H9 (cell line): Measurements from ENCODE around the gene RAPGEF6. TPM values are rescaled to one million over a fixed set of nuclear protein-coding genes. Genes with fewer than 3 reads are reported as not detected.

Experiments used
- DNase-seq: peaks from one replicate; pipeline ENCODE4 v3.0.0-alpha.2; 2017
- H2AFZ ChIP-seq: one replicate; pipeline ENCODE4 v1.6.1; 2013; ENCODE audit warnings: mild to moderate bottlenecking, low read length, control low read depth, moderate library complexity
- H2AK5ac ChIP-seq: 2 replicates; pipeline ENCODE4 v1.6.1; 2013; ENCODE audit warnings: low read length, control low read depth, mixed read lengths; ENCODE audit not compliant: insufficient read length
- H2BK120ac ChIP-seq: one replicate; pipeline ENCODE4 v1.6.1; 2013; ENCODE audit warnings: low read depth, mild to moderate bottlenecking, low read length, control low read depth, inconsistent platforms; ENCODE audit not compliant: poor library complexity, severe bottlenecking
- H2BK12ac ChIP-seq: 2 replicates; pipeline ENCODE4 v1.6.1; 2013; ENCODE audit warnings: low read length, control low read depth, mixed read lengths, low read depth; ENCODE audit not compliant: insufficient read length
- H2BK15ac ChIP-seq: 2 replicates; pipeline ENCODE4 v1.6.1; 2013; ENCODE audit warnings: low read depth, low read length, control low read depth
- H2BK20ac ChIP-seq: one replicate; pipeline ENCODE4 v1.6.1; 2013; ENCODE audit warnings: low read depth, mild to moderate bottlenecking, low read length, control low read depth, inconsistent platforms; ENCODE audit not compliant: poor library complexity, severe bottlenecking
- H2BK5ac ChIP-seq: 2 replicates; pipeline ENCODE4 v1.6.1; 2013; ENCODE audit warnings: low read length, control low read depth, mixed read lengths; ENCODE audit not compliant: insufficient read length
- H3K14ac ChIP-seq: 2 replicates; pipeline ENCODE4 v1.6.1; 2013; ENCODE audit warnings: low read length, control low read depth; ENCODE audit not compliant: insufficient read depth
- H3K18ac ChIP-seq: 2 replicates; pipeline ENCODE4 v1.6.1; 2013; ENCODE audit warnings: low read depth, mild to moderate bottlenecking, mixed read lengths, low read length, control low read depth; ENCODE audit not compliant: insufficient read length
- H3K23ac ChIP-seq: 2 replicates; pipeline ENCODE4 v1.6.1; 2013; ENCODE audit warnings: low read length, control low read depth, mixed read lengths, low read depth; ENCODE audit not compliant: insufficient read length
- H3K23me2 ChIP-seq: 2 replicates; pipeline ENCODE4 v1.6.1; 2013; ENCODE audit warnings: low read depth, mild to moderate bottlenecking, mixed read lengths, low read length, control low read depth; ENCODE audit not compliant: insufficient read length, poor library complexity, severe bottlenecking
- H3K27ac ChIP-seq: 2 replicates; pipeline ENCODE4 v1.5.1; 2013; ENCODE audit warnings: low read length, control low read depth, mixed read lengths, low read depth; ENCODE audit not compliant: insufficient read length
- H3K27me3 ChIP-seq: 2 replicates; pipeline ENCODE4 v1.6.1; 2013; ENCODE audit warnings: low read length, control low read depth, inconsistent platforms; ENCODE audit not compliant: insufficient read depth
- H3K4ac ChIP-seq: 2 replicates; pipeline ENCODE4 v1.6.1; 2013; ENCODE audit warnings: low read depth, mild to moderate bottlenecking, control low read depth, inconsistent platforms, low read length, moderate library complexity
- H3K4me1 ChIP-seq: 2 replicates; pipeline ENCODE4 v1.6.1; 2013; ENCODE audit warnings: low read length, control low read depth, inconsistent platforms; ENCODE audit not compliant: insufficient read depth
- H3K4me2 ChIP-seq: 2 replicates; pipeline ENCODE4 v1.6.1; 2013; ENCODE audit warnings: low read length, control low read depth, mixed read lengths; ENCODE audit not compliant: insufficient read length, insufficient read depth
- H3K56ac ChIP-seq: 2 replicates; pipeline ENCODE4 v1.6.1; 2013; ENCODE audit warnings: low read depth, mild to moderate bottlenecking, mixed read lengths, low read length, control low read depth; ENCODE audit not compliant: insufficient read length
- H3K79me1 ChIP-seq: 2 replicates; pipeline ENCODE4 v1.6.1; 2013; ENCODE audit warnings: low read depth, mild to moderate bottlenecking, moderate library complexity, low read length, control low read depth, inconsistent platforms; ENCODE audit not compliant: insufficient read depth, poor library complexity, severe bottlenecking
- H3K79me2 ChIP-seq: 2 replicates; pipeline ENCODE4 v1.6.1; 2013; ENCODE audit warnings: low read length, control low read depth, inconsistent platforms; ENCODE audit not compliant: insufficient read depth
- H3K9ac ChIP-seq: 2 replicates; pipeline ENCODE4 v1.6.1; 2013; ENCODE audit warnings: low read length, control low read depth, mixed read lengths; ENCODE audit not compliant: insufficient read length; ENCODE audit errors: extremely low read depth
- H3K9me3 ChIP-seq: one replicate; pipeline ENCODE4 v1.6.1; 2013; ENCODE audit warnings: low read depth, low read length, inconsistent platforms; ENCODE audit not compliant: control insufficient read depth
- H3T11ph ChIP-seq: one replicate; pipeline ENCODE4 v1.6.1; 2013; ENCODE audit warnings: mild to moderate bottlenecking, low read length, control low read depth, inconsistent platforms
- H4K20me1 ChIP-seq: one replicate; pipeline ENCODE4 v1.6.1; 2013; ENCODE audit not compliant: control insufficient read depth, insufficient read length, insufficient read depth
- H4K5ac ChIP-seq: 2 replicates; pipeline ENCODE4 v1.6.1; 2013; ENCODE audit warnings: low read depth, mild to moderate bottlenecking, mixed read lengths, low read length, control low read depth; ENCODE audit not compliant: insufficient read length
- H4K8ac ChIP-seq: replicated peaks from 2 replicates; pipeline ENCODE4 v1.6.1; 2013; ENCODE audit warnings: low read length, control low read depth, mixed read lengths, low read depth; ENCODE audit not compliant: insufficient read length
- H4K91ac ChIP-seq: 2 replicates; pipeline ENCODE4 v1.6.1; 2013; ENCODE audit warnings: low read depth, mild to moderate bottlenecking, moderate library complexity, mixed read lengths, low read length, control low read depth; ENCODE audit not compliant: insufficient read length
- H3K27ac Mint-ChIP-seq, 3 experiments: 2 replicates in 2 of 3; 3 replicates in 1 of 3; pipeline ENCODE4 v1.8.0; 2020 to 2021; ENCODE audit warnings: mixed read lengths in 3 of 3, mild to moderate bottlenecking in 1 of 3, moderate library complexity in 1 of 3
- H3K27me3 Mint-ChIP-seq: 2 replicates; pipeline ENCODE4 v1.8.0; 2021; ENCODE audit warnings: low read depth, mild to moderate bottlenecking, moderate library complexity, mixed read lengths
- H3K36me3 Mint-ChIP-seq, 3 experiments: 2 replicates in 2 of 3; 3 replicates in 1 of 3; pipeline ENCODE4 v1.8.0; 2020 to 2021; ENCODE audit warnings: low read depth in 3 of 3, mixed read lengths in 3 of 3; ENCODE audit not compliant: insufficient read depth in 1 of 3
- H3K4me1 Mint-ChIP-seq, 2 experiments: 2 replicates each; pipeline ENCODE4 v1.8.0; 2020; ENCODE audit warnings: mixed read lengths in 2 of 2
- H3K4me3 Mint-ChIP-seq, 2 experiments: 2 replicates in 1 of 2; 3 replicates in 1 of 2; pipeline ENCODE4 v1.8.0; 2020 to 2021; ENCODE audit warnings: mild to moderate bottlenecking in 2 of 2, mixed read lengths in 2 of 2, moderate library complexity in 1 of 2
- H3K9me3 Mint-ChIP-seq, 2 experiments: 2 replicates in 1 of 2; 3 replicates in 1 of 2; pipeline ENCODE4 v1.8.0; 2020; ENCODE audit warnings: mild to moderate bottlenecking in 2 of 2, mixed read lengths in 2 of 2, moderate library complexity in 1 of 2
- CTCF ChIP-seq: fragments of 200-600 bp; sonication (generic); conservative IDR thresholded peaks from 3 replicates; pipeline ENCODE4 v1.8.0; 2021; ENCODE audit warnings: antibody characterized with exemption, mild to moderate bottlenecking
- WGBS: extraction: QIAGEN DNeasy Blood & Tissue Kit; methylation state at CpG from one replicate; pipeline ENCODE4 v1.1.7; 2013; ENCODE audit warnings: missing lambda C conversion rate, low lambda C conversion rate, mixed read lengths; ENCODE audit not compliant: insufficient read length; ENCODE audit errors: extremely low coverage; 5-methylcytosine and 5-hydroxymethylcytosine counted together
- total RNA-seq: library from RNA; stranded (reverse); gene quantifications from 2 replicates; pipeline ENCODE4 v1.2.1, GENCODE V29; 2021

The RAPGEF6 gene
- total RNA-seq, 1 experiment from 2014 or later, result 19.7 TPM

GRCh38 chr5:131682175-131682574 lies 47.1 kb upstream of the RAPGEF6 start:
- Histone ChIP-seq H2AFZ (no peak overlapping the region), H3K4ac (no peak overlapping the region), H3K9ac (no peak overlapping the region), H3K4me2 (no peak overlapping the region), H3K79me1 (no peaks in the 10 kb centered on the region), H3K27me3 (no peaks in the 10 kb centered on the region), H3K9me3 (no peaks in the 10 kb centered on the region), H2BK5ac (no peak overlapping the region), H2BK20ac (no peak overlapping the region), H4K8ac (no peak overlapping the region), H3K4me1 (no peaks in the 10 kb centered on the region), H2BK15ac (no peak overlapping the region), H2AK5ac (no peak overlapping the region), H2BK120ac (no peak overlapping the region), H3K18ac (no peak overlapping the region), H4K5ac (no peak overlapping the region), H3K23me2 (no peaks in the 10 kb centered on the region), H3K27ac (no peak overlapping the region), H3K14ac (no peak overlapping the region), H4K20me1 (no peaks in the 10 kb centered on the region), H4K91ac (no peak overlapping the region), H3T11ph (no peak overlapping the region), H3K23ac (no peak overlapping the region), H3K79me2 (no peaks in the 10 kb centered on the region), H2BK12ac (no peak overlapping the region), H3K56ac (no peak overlapping the region)
- no peak for TF ChIP-seq CTCF
- Mint-ChIP-seq H3K27ac (no peak overlapping the region), H3K9me3 (no peaks in the 10 kb centered on the region), H3K4me3 (no peak overlapping the region), H3K4me1 (no peaks in the 10 kb centered on the region), H3K27me3 (no peaks in the 10 kb centered on the region), H3K36me3 (peaks cover under 1 to 6% (median 4%) of the 10 kb centered on the region in 3 experiments; a peak in 4 of 7 replicates)
- no peak for DNase-seq
- no CpG with 5 or more reads among the region's 5 CpGs for WGBS
